Jurkat, Clone E6-1 (cell line): ENCODE results near the gene NEUROG1.

ENCODE experiments used
- DNase-seq: peaks from one replicate; pipeline ENCODE4 v3.0.0-alpha.2; 2011; ENCODE audit warnings: low read depth, low spot score
- H3K4me3 ChIP-seq: 2 replicates; pipeline ENCODE4 v1.5.1; 2011; ENCODE audit warnings: mild to moderate bottlenecking, low read length, control low read depth, moderate library complexity

The NEUROG1 gene

GRCh38 chr5:135486131-135487036 lies 49.4 kb downstream of the NEUROG1 start:
- DNase-seq, result no peak
- no peak overlapping the region for H3K4me3 ChIP-seq

- DNase-seq, result no peak
- H3K4me3 ChIP-seq, result no peak overlapping the region
These were observed 51.1 kb downstream of the NEUROG1 start for GRCh38 chr5:135484674-135485086.
